ENCODE data around the gene FBXO27. TPM values are rescaled to one million over a fixed set of nuclear protein-coding genes. Genes with fewer than 3 reads are reported as not detected.
"Not testable (repeated sequence)": the region's sequence is repeated elsewhere in the genome, so short reads cannot be mapped to it uniquely, and the experiment has no call there.

The FBXO27 gene
- total RNA-seq, 1 experiment from 2014 or later: 16.4 TPM

- POLR2A ChIA-PET; H3K4me2 ChIP-seq (ENCODE audit: low read length); H3K9ac ChIP-seq (ENCODE audit: low read length); RAD21 ChIA-PET (ENCODE audit: low non-redundant PET in 1 of 2, low total read pairs in 2 of 2, uncharacterized antibody in 2 of 2, unreplicated experiment in 2 of 2); H3K9me3 ChIP-seq (ENCODE audit: control insufficient read depth in 1 of 2, insufficient read depth in 1 of 2, low read depth in 1 of 2, low read length in 2 of 2); ATAC-seq; H3K4me3 ChIP-seq (replicated peaks in 1 of 2; ENCODE audit: low read depth in 1 of 2, low read length in 2 of 2); H3K36me3 ChIP-seq (ENCODE audit: control insufficient read depth in 1 of 2, insufficient read depth in 2 of 2, low read length in 2 of 2); H3K27ac ChIP-seq (ENCODE audit: low read depth, low read length); H3K27me3 ChIP-seq (ENCODE audit: insufficient read depth, low read length); H3K9me2 ChIP-seq (ENCODE audit: insufficient read depth); H2AFZ ChIP-seq (ENCODE audit: low read depth, low read length, poor library complexity, severe bottlenecking); H3K79me2 ChIP-seq (ENCODE audit: insufficient read depth, low read length); BruUV-seq (replicated peaks); intact Hi-C loops (cut with micrococcal nuclease); CTCF ChIA-PET; DNase-seq (ENCODE audit: low read depth, low spot score); H4K20me1 ChIP-seq (ENCODE audit: insufficient read depth): not testable (repeated sequence)
- peaks cover 2 to 14% of the 10 kb centered on the region in 2 experiments; a peak in 2 of 4 replicates for H3K4me1 ChIP-seq (ENCODE audit: control insufficient read depth in 1 of 2, insufficient read depth in 2 of 2, low read length in 2 of 2)
Measured at GRCh38 chr19:38989614-38990013, 42.7 kb downstream of the FBXO27 start.

GRCh38 chr19:38989066-38989605 is 43.2 kb downstream of the FBXO27 start:
- H3K4me3 ChIP-seq (replicated peaks in 1 of 2; ENCODE audit: low read depth in 1 of 2, low read length in 2 of 2): no peak overlapping the region
- no peaks in the 10 kb centered on the region for H3K36me3 ChIP-seq (ENCODE audit: control insufficient read depth in 1 of 2, insufficient read depth in 2 of 2, low read length in 2 of 2)
- no peaks in the 10 kb centered on the region for H3K9me2 ChIP-seq (ENCODE audit: insufficient read depth)
- 0 out of 2 replicates have a peak overlapping the region, but pooled peaks have one; percentile 9 for H3K4me2 ChIP-seq (ENCODE audit: low read length)
- peaks cover 2 to 14% of the 10 kb centered on the region in 2 experiments; a peak in 2 of 4 replicates for H3K4me1 ChIP-seq (ENCODE audit: control insufficient read depth in 1 of 2, insufficient read depth in 2 of 2, low read length in 2 of 2)
- ATAC-seq: peak; percentile 32; the same call in 1 of the 2 replicates
- POLR2A ChIA-PET: no interaction called here
- no TSS peak for BruUV-seq (replicated peaks)
- H3K27me3 ChIP-seq (ENCODE audit: insufficient read depth, low read length): no peaks in the 10 kb centered on the region
- no peak for TF ChIP-seq SRF (IDR thresholded peaks at IDR 0.05; ENCODE audit: low read depth)
- TF ChIP-seq MAX (IDR thresholded peaks at IDR 0.05): no peak
- TF ChIP-seq REST (IDR thresholded peaks at IDR 0.05; ENCODE audit: low read depth): no peak
- TF ChIP-seq EGR1 (IDR thresholded peaks at IDR 0.05; ENCODE audit: low read depth): no peak
- no peak for TF ChIP-seq SIN3A (IDR thresholded peaks at IDR 0.05; ENCODE audit: low read depth)
- TF ChIP-seq ZNF274 (IDR thresholded peaks at IDR 0.05; ENCODE audit: low read depth, low read length): no peak
- TF ChIP-seq FOSL1 (IDR thresholded peaks at IDR 0.05; ENCODE audit: low read depth): no peak
- no peak for TF ChIP-seq TCF7L2 (IDR thresholded peaks at IDR 0.05; ENCODE audit: borderline replicate concordance, extremely low read depth, insufficient read depth, insufficient read length)
- TF ChIP-seq POLR2A (IDR thresholded peaks at IDR 0.05; ENCODE audit: borderline replicate concordance, extremely low read depth, insufficient read depth, insufficient read length): no peak
- no peak for TF ChIP-seq CEBPB (IDR thresholded peaks at IDR 0.05; ENCODE audit: low read depth)
- no peak overlapping the region for H3K27ac ChIP-seq (ENCODE audit: low read depth, low read length)
- H3K79me2 ChIP-seq (ENCODE audit: insufficient read depth, low read length): no peaks in the 10 kb centered on the region
- intact Hi-C loops (cut with micrococcal nuclease): no loop called here
- no peak overlapping the region for H3K9ac ChIP-seq (ENCODE audit: low read length)
- no peaks in the 10 kb centered on the region for H4K20me1 ChIP-seq (ENCODE audit: insufficient read depth)
- RAD21 ChIA-PET (ENCODE audit: low non-redundant PET in 1 of 2, low total read pairs in 2 of 2, uncharacterized antibody in 2 of 2, unreplicated experiment in 2 of 2): no interaction called here
- no peak overlapping the region for H2AFZ ChIP-seq (ENCODE audit: low read depth, low read length, poor library complexity, severe bottlenecking)
- DNase-seq (ENCODE audit: low read depth, low spot score): no peak
- CTCF ChIA-PET: interaction anchor here (1.0 kb wide), 1 partner anchor 13 kb away, joined by 6 read pairs; the partner anchor contains the start of gene FBXO17
- H3K9me3 ChIP-seq (ENCODE audit: control insufficient read depth in 1 of 2, insufficient read depth in 1 of 2, low read depth in 1 of 2, low read length in 2 of 2): no peaks in the 10 kb centered on the region

GRCh38 chr19:38988627-38989026 is 43.7 kb downstream of the FBXO27 start:
- H3K4me3 ChIP-seq (replicated peaks in 1 of 2; ENCODE audit: low read depth in 1 of 2, low read length in 2 of 2); H3K9me2 ChIP-seq (ENCODE audit: insufficient read depth); POLR2A ChIA-PET; H3K9me3 ChIP-seq (ENCODE audit: control insufficient read depth in 1 of 2, insufficient read depth in 1 of 2, low read depth in 1 of 2, low read length in 2 of 2); ATAC-seq; H3K27me3 ChIP-seq (ENCODE audit: insufficient read depth, low read length); H2AFZ ChIP-seq (ENCODE audit: low read depth, low read length, poor library complexity, severe bottlenecking); BruUV-seq (replicated peaks); H4K20me1 ChIP-seq (ENCODE audit: insufficient read depth); RAD21 ChIA-PET (ENCODE audit: low non-redundant PET in 1 of 2, low total read pairs in 2 of 2, uncharacterized antibody in 2 of 2, unreplicated experiment in 2 of 2); H3K27ac ChIP-seq (ENCODE audit: low read depth, low read length); DNase-seq (ENCODE audit: low read depth, low spot score); H3K79me2 ChIP-seq (ENCODE audit: insufficient read depth, low read length); intact Hi-C loops (cut with micrococcal nuclease); H3K9ac ChIP-seq (ENCODE audit: low read length); H3K36me3 ChIP-seq (ENCODE audit: control insufficient read depth in 1 of 2, insufficient read depth in 2 of 2, low read length in 2 of 2): not testable (repeated sequence)
- CTCF ChIA-PET: interaction anchor here (1.0 kb wide), 1 partner anchor 13 kb away, joined by 6 read pairs; the partner anchor contains the start of gene FBXO17
- H3K4me2 ChIP-seq (ENCODE audit: low read length): 0 out of 2 replicates have a peak overlapping the region, but pooled peaks have one; percentile 9
- peaks cover 2 to 14% of the 10 kb centered on the region in 2 experiments; a peak in 2 of 4 replicates for H3K4me1 ChIP-seq (ENCODE audit: control insufficient read depth in 1 of 2, insufficient read depth in 2 of 2, low read length in 2 of 2)
